Smooth muscle cell of bladder (primary cell): ENCODE measurements around the gene CKMT1B. TPM values are rescaled to one million over a fixed set of nuclear protein-coding genes. Genes with fewer than 3 reads are reported as not detected.

Experiments
- total RNA-seq: library from RNA; depleted of rRNA; stranded (reverse); fragments of >200 nt; gene quantifications from 2 replicates; pipeline ENCODE4 v1.2.3, GENCODE V29; 2014

The CKMT1B gene
- not detected in 2 replicates for total RNA-seq

GRCh38 chr15:43593328-43594190 lies at the start of gene CKMT1B:
TSS of gene CKMT1B (plus strand) at chr15:43594027. CDS start at chr15:43594219, 192 bp downstream.

GRCh38 chr15:43589778-43590466 lies 3.9 kb upstream of the CKMT1B start, which contains the start of gene PPIP5K1:
TSS of gene PPIP5K1 (minus strand) at chr15:43590208. CDS start at chr15:43584504, 5,704 bp downstream.

GRCh38 chr15:43618700-43619099 lies 24.9 kb downstream of the CKMT1B start, which contains the start of gene STRC:
TSS of gene STRC (minus strand) at chr15:43618800. CDS start at chr15:43618722, 78 bp downstream.

Other genes with a start within 250 kb of the CKMT1B start
- 20.2 and 21.1 TPM in 2 replicates for gene ZSCAN29, start 223.0 kb upstream of the CKMT1B start, total RNA-seq
- 9.1 and 9.8 TPM in 2 replicates for gene TUBGCP4, start 222.9 kb upstream of the CKMT1B start, total RNA-seq
- gene TP53BP1, start 100.9 kb upstream of the CKMT1B start, total RNA-seq: 83.6 and 88.8 TPM in 2 replicates
- 38.8 and 40.8 TPM in 2 replicates for gene MAP1A, start 76.4 kb upstream of the CKMT1B start, total RNA-seq
- 8.7 and 14.7 TPM in 2 replicates for gene PPIP5K1, start 3.8 kb upstream of the CKMT1B start, total RNA-seq
- gene STRC, start 24.8 kb downstream of the CKMT1B start, total RNA-seq: not detected in 2 replicates
- 0.37 and 0.43 TPM in 2 replicates for gene CATSPER2, start 54.8 kb downstream of the CKMT1B start, total RNA-seq
- gene CKMT1A, start 99.8 kb downstream of the CKMT1B start, total RNA-seq: 0.18 TPM in 1 of 2 replicates, not detected in the other
- gene PDIA3, start 152.4 kb downstream of the CKMT1B start, total RNA-seq: 135 and 192 TPM in 2 replicates
- 3.9 and 6.8 TPM in 2 replicates for gene ELL3, start 182.9 kb downstream of the CKMT1B start, total RNA-seq
- 448 and 573 TPM in 2 replicates for gene SERF2, start 198.3 kb downstream of the CKMT1B start, total RNA-seq
- 0.09 TPM in 1 of 2 replicates, not detected in the other for gene SERINC4, start 206.2 kb downstream of the CKMT1B start, total RNA-seq
- gene HYPK, start 206.6 kb downstream of the CKMT1B start, total RNA-seq: 8.5 and 10.3 TPM in 2 replicates
- 24.9 and 31.7 TPM in 2 replicates for gene MFAP1, start 230.7 kb downstream of the CKMT1B start, total RNA-seq
- gene WDR76, start 233.0 kb downstream of the CKMT1B start, total RNA-seq: 2.7 and 2.8 TPM in 2 replicates